ENCODE data around the gene PRKG1. TPM values are rescaled to one million over a fixed set of nuclear protein-coding genes. Genes with fewer than 3 reads are reported as not detected.
A peak's percentile ranks its signal among the peaks of the same experiment; 100 is the strongest.

PRKG1 gene
- total RNA-seq, 4 donors from 2014 or later, result 1.2 to 6.5 (median 2.7) TPM

DNA sequence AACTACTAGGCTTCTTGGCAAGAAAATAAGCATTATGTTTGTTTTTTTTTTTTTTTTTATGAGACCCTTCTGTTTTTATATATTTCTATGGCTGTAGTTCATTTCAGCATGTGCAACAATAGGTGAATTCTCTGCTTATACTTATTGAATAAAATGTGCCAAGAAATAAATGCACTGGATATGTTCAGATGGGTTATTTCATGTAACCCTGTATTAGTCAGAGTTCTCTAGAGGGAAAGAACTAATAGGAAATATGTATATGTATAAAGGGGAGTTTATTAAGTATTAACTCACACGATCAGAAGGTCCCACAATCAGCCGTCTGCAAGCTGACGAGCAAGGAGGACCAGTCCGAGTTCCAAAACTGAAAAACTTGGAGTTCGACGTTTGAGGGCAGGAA is 332.3 kb downstream of the PRKG1 start:
- no peak overlapping the region for H3K4me3 ChIP-seq
- peaks cover 7% of the 10 kb centered on the region for H3K4me1 ChIP-seq
- no peaks in the 10 kb centered on the region for H3K9me3 ChIP-seq
- H3K27me3 ChIP-seq, result no peaks in the 10 kb centered on the region
- WGBS, result 91% methylated on average over 6 of the region's 6 CpGs
- DNase-seq (ENCODE audit: low spot score in 2 of 2), result no peak
- TF ChIP-seq CTCF (IDR thresholded peaks at IDR 0.05) (no peak), POLR2AphosphoS5 (IDR thresholded peaks at IDR 0.05) (no peak), POLR2A (IDR thresholded peaks at IDR 0.05) (no peak), EP300 (IDR thresholded peaks at IDR 0.05) (no peak)
- no peak overlapping the region for H3K27ac ChIP-seq
- no peaks in the 10 kb centered on the region for H3K36me3 ChIP-seq

DNA sequence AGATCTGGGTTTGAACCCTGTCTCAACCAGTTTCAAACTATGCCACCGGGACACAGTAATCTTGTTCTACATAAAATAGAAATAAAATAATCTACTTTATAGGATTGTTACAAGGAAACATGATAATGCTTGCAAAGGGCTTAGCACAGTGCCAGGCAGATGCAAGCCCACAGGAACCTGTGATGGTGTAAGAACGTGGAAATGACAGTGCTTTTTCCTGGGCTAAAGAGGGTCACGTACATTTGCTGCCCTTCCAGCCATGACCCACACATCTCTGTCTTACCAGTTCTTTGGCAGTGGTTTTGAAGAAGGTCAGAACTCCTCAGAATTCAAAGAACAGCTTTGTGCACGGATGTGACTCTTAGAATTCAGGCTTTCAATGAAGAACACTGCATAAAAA is 342.2 kb downstream of the PRKG1 start:
- TF ChIP-seq EP300 (IDR thresholded peaks at IDR 0.05), result no peak
- TF ChIP-seq POLR2A (IDR thresholded peaks at IDR 0.05), result no peak
- no peak for TF ChIP-seq CTCF (IDR thresholded peaks at IDR 0.05)
- TF ChIP-seq POLR2AphosphoS5 (IDR thresholded peaks at IDR 0.05), result no peak
- Histone ChIP-seq H3K36me3 (no peaks in the 10 kb centered on the region), H3K4me3 (no peak overlapping the region), H3K27me3 (no peaks in the 10 kb centered on the region), H3K27ac (no peak overlapping the region), H3K4me1 (no peaks in the 10 kb centered on the region), H3K9me3 (no peaks in the 10 kb centered on the region)
- DNase-seq (ENCODE audit: low spot score in 2 of 2), result no peak
- 89% methylated on average over 4 of the region's 4 CpGs for WGBS

DNA sequence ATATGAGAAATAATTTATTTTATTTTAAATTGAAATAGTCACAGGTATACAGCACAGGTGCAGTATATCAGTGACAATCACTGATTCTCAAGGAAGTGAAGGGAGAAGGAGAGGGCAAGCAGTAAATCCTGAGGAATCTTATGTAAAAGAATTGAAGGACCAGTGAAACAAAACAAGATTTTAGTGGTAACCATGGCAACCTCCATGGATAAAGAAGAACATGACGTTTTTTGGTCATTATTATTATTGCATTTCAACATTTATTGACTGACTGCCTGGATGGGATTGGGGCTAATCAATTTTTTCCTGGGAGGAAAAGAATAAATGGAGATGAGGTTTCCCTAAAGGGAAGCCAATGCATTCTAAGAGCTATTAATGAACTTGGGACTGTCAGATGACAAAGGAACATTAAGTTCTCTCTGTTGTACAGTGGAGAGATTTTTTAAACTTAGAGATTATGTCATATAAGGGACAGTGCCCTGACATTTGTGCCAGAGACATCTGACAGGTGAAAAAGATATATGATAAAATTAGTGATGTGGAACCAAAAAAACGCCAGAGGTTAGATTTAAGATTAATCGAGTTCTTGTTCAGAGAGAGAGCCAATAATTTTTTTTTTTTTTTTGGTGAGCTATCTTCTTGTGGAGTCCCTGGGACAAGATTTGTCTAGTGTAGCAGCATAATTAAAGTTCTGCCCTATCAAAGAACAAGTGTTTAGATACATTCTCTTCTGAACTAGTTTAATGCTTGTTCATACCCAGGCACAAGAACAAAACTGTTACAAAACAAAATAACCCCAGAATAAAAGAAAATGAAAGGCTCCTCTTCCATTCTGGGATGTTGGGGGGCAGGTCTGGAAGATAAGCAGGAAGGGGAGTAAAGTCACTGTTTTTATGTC is 345.2 kb downstream of the PRKG1 start:
- H3K27me3 ChIP-seq, result no peaks in the 10 kb centered on the region
- H3K4me1 ChIP-seq, result no peaks in the 10 kb centered on the region
- no peak for DNase-seq (ENCODE audit: low spot score in 2 of 2)
- H3K36me3 ChIP-seq, result no peaks in the 10 kb centered on the region
- TF ChIP-seq CTCF (IDR thresholded peaks at IDR 0.05), result no peak
- no peak for TF ChIP-seq POLR2AphosphoS5 (IDR thresholded peaks at IDR 0.05)
- TF ChIP-seq EP300 (IDR thresholded peaks at IDR 0.05), result no peak
- no peak for TF ChIP-seq POLR2A (IDR thresholded peaks at IDR 0.05)
- 42% methylated on average over 3 of the region's 3 CpGs for WGBS
- H3K9me3 ChIP-seq, result no peaks in the 10 kb centered on the region
- no peak overlapping the region for H3K4me3 ChIP-seq
- no peak overlapping the region for H3K27ac ChIP-seq

DNA sequence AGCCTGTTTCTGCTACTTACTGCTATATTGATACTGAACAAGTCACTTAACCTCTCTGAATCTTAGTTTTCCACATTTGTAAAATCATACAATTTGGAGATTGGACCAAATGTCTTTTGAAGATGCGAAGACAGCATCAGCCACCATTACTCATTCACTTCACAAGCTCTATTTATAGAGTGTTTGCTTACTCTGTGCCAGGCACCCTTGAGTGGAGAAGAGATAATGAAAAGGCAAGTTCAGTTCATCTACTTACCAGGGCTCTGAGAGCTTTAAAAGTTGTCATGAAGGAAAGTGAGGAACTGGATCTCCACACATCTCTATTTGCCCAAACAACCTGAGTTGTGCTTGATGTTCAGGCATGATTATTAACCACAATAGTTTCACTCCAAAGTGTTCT is 347.6 kb downstream of the PRKG1 start:
- no peak for DNase-seq (ENCODE audit: low spot score in 2 of 2)
- H3K27ac ChIP-seq, result no peak overlapping the region
- H3K27me3 ChIP-seq, result no peaks in the 10 kb centered on the region
- no peak overlapping the region for H3K4me3 ChIP-seq
- TF ChIP-seq EP300 (IDR thresholded peaks at IDR 0.05) (no peak), POLR2AphosphoS5 (IDR thresholded peaks at IDR 0.05) (no peak), CTCF (IDR thresholded peaks at IDR 0.05) (no peak), POLR2A (IDR thresholded peaks at IDR 0.05) (no peak)
- no peaks in the 10 kb centered on the region for H3K4me1 ChIP-seq
- no peaks in the 10 kb centered on the region for H3K36me3 ChIP-seq
- WGBS, result 81% methylated on average over 1 of the region's 1 CpG
- no peaks in the 10 kb centered on the region for H3K9me3 ChIP-seq

DNA sequence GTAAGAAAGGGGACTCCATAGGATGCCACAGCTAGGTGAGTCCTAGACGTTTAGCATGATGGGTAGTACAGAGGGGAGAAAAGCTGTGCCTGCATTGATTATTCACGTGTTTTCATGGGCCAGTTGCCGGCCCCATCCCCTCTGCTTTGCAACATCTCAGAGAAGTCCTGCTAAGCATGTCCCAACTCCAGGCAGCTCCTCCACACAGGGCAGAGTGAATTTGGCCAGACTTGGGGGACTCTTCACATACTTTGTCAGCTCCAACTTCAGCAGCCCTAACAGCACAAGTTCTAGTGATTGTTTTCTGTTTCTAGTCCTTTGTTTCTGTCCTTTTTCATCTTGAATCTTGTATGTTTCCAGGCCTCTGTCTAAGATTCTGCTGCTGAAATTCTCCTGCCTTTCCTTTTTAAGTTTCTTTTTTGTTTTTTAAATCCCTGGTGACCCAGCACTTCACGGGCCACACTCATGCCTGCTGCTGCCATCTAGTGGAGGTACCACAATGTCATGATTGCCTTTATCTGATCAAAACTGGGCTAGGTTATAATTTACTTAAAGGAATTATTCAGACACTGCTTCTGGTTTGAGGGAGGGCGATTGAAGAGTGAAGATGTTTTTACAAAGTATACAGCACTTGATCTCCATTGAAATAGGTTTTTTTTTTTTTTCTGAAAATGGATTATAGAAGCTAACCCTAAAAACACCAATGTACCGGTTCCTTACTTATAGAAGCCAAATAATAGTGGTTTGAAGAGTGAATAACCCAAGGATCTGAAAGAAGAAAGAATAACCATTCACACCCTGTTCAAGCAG is 348.2 kb downstream of the PRKG1 start:
- H3K4me3 ChIP-seq, result no peak overlapping the region
- WGBS, result 53% methylated on average over 6 of the region's 6 CpGs
- no peak overlapping the region for H3K27ac ChIP-seq
- DNase-seq (ENCODE audit: low spot score in 2 of 2), result no peak
- no peaks in the 10 kb centered on the region for H3K27me3 ChIP-seq
- H3K36me3 ChIP-seq, result no peaks in the 10 kb centered on the region
- H3K4me1 ChIP-seq, result no peaks in the 10 kb centered on the region
- TF ChIP-seq EP300 (IDR thresholded peaks at IDR 0.05), result no peak
- TF ChIP-seq CTCF (IDR thresholded peaks at IDR 0.05), result peak; percentile 27 to 51
- H3K9me3 ChIP-seq, result no peaks in the 10 kb centered on the region
